GM12892 (cell line): ENCODE measurements around the gene NUTM2D.
"Not testable (repeated sequence)": the region's sequence is repeated elsewhere in the genome, so short reads cannot be mapped to it uniquely, and the experiment has no call there.

Source experiments
- POLR2A ChIP-seq: IDR thresholded peaks from 2 replicates; pipeline ENCODE4 v1.6.1; 2011; ENCODE audit warnings: low read depth, low read length, control low read depth
- POLR2AphosphoS5 ChIP-seq: IDR thresholded peaks from 2 replicates; pipeline ENCODE4 v1.6.1; 2011; ENCODE audit warnings: low read depth, low read length, control low read depth
- TAF1 ChIP-seq: IDR thresholded peaks from 2 replicates; pipeline ENCODE4 v1.6.1; 2011; ENCODE audit warnings: low read depth, mild to moderate bottlenecking, control low read depth, low read length, borderline replicate concordance

- TF ChIP-seq POLR2AphosphoS5, POLR2A, TAF1: not testable (repeated sequence)
These were observed 43.7 kb upstream of the NUTM2D start for GRCh38 chr10:87313649-87314359.
